OCI-LY7 (cell line): ENCODE results near the gene HS3ST3A1. TPM values are rescaled to one million over a fixed set of nuclear protein-coding genes. Genes with fewer than 3 reads are reported as not detected.

Source experiments
- microRNA-seq: library from miRNA; unstranded; fragments of <30 nt; microRNA quantifications from one replicate; pipeline ENCODE4 v1.2.0, GENCODE V29; 2022; ENCODE audit warnings: borderline replicate concordance
- small RNA-seq: library from RNA; depleted of rRNA; stranded (forward); fragments of <200 nt; gene quantifications from one replicate; pipeline ENCODE3, GENCODE V24; 2014
- total RNA-seq, 2 experiments: library from RNA; depleted of rRNA in 1 of 2; stranded (reverse); fragments of >200 nt in 1 of 2; shearing (Covaris generic) in 1 of 2; gene quantifications; 2 replicates each; pipeline ENCODE4 v1.2.3, GENCODE V29; 2014 to 2022

The HS3ST3A1 gene
- total RNA-seq, 2 experiments from 2014 or later = 0.72 TPM; not detected in 1

Small RNAs within 50 kb of the gene (microRNA-seq; reads per million reads assigned to microRNA genes)
- gene MIR548H3 = not detected

Small RNAs within 50 kb of the gene (small RNA-seq; reads per million reads assigned to genes)
- not detected for gene MIR548H3
